Nephron progenitor cell (in vitro differentiated cells): ENCODE data around the gene WDFY2.

Experiments used
- DNase-seq: peaks from one replicate; pipeline ENCODE4 v3.0.0; 2021
- H3K27ac Mint-ChIP-seq: 2 replicates; pipeline ENCODE4 v1.8.0; 2021; ENCODE audit warnings: mild to moderate bottlenecking, moderate library complexity, mixed read lengths
- H3K27me3 Mint-ChIP-seq: 2 replicates; pipeline ENCODE4 v1.8.0; 2021; ENCODE audit warnings: mild to moderate bottlenecking, low read depth, mixed read lengths; ENCODE audit not compliant: poor library complexity
- H3K36me3 Mint-ChIP-seq: 2 replicates; pipeline ENCODE4 v1.8.0; 2021; ENCODE audit warnings: low read depth, mixed read lengths
- H3K4me1 Mint-ChIP-seq: 2 replicates; pipeline ENCODE4 v1.8.0; 2021; ENCODE audit warnings: mixed read lengths
- H3K4me3 Mint-ChIP-seq: 2 replicates; pipeline ENCODE4 v1.8.0; 2021; ENCODE audit warnings: mild to moderate bottlenecking, moderate library complexity, mixed read lengths
- H3K9me3 Mint-ChIP-seq: 2 replicates; pipeline ENCODE4 v1.8.0; 2021; ENCODE audit warnings: mild to moderate bottlenecking, moderate library complexity, mixed read lengths
- TF ChIP-seq, protein P1 (sequence below): fragments of 200-600 bp; sonication (generic); IDR thresholded peaks from 2 replicates; pipeline ENCODE4 v1.5.0; 2021; ENCODE audit warnings: antibody characterized with exemption

The WDFY2 gene

DNA sequence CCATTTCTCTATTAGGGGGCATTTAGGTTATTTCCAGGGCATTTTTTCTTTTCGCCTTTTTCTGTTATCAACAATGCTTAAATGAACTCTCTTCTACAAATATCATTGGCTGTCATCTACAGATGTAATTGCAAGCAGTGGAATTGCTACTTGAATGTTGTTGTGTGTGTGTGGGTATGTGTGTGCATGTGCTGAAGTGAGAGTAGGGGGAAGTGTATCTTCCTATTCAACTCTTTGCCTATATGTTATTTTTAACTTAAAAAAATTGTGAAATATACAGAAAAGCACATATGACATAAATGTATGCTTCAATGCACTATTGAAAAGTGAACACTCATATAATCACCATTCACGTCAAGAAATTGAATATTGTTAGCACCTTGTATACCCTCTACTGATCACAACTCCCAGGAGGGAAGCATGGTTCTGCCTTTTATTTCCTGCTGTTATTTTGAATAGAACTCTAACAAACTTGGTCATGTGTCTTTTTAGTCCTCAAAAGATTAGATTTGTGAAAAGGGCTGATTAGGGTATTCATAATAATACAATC lies 24.7 kb downstream of the WDFY2 start:
- Mint-ChIP-seq H3K27ac (no peak overlapping the region), H3K9me3 (peaks cover 12% of the 10 kb centered on the region), H3K4me3 (no peak overlapping the region), H3K36me3 (peaks cover 13% of the 10 kb centered on the region), H3K27me3 (no peaks in the 10 kb centered on the region), H3K4me1 (peaks cover 24% of the 10 kb centered on the region)
- DNase-seq, result no peak
- TF ChIP-seq, protein P1, sequence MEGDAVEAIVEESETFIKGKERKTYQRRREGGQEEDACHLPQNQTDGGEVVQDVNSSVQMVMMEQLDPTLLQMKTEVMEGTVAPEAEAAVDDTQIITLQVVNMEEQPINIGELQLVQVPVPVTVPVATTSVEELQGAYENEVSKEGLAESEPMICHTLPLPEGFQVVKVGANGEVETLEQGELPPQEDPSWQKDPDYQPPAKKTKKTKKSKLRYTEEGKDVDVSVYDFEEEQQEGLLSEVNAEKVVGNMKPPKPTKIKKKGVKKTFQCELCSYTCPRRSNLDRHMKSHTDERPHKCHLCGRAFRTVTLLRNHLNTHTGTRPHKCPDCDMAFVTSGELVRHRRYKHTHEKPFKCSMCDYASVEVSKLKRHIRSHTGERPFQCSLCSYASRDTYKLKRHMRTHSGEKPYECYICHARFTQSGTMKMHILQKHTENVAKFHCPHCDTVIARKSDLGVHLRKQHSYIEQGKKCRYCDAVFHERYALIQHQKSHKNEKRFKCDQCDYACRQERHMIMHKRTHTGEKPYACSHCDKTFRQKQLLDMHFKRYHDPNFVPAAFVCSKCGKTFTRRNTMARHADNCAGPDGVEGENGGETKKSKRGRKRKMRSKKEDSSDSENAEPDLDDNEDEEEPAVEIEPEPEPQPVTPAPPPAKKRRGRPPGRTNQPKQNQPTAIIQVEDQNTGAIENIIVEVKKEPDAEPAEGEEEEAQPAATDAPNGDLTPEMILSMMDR, result no peak

DNA sequence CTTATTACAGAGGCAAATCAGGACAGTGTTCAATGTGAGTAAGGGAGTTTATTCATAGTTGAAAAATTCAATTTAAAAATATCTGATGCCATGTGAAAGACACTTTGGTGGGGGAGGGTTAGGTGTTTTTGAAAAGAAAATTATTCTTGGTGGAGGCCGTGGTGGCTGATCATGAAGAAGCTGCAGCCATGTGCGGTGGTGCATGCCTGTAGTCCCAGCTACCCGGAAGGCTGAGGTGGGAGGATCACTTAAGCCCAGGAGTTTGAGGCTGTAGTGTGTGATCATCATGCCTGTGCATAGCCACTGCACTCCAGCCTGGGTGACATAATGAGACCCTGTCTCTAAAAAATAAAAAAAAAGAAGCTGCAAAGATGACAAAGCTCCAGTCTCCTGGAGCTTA lies 28.6 kb downstream of the WDFY2 start:
- Mint-ChIP-seq H3K27me3 (no peaks in the 10 kb centered on the region), H3K4me1 (peaks cover 29% of the 10 kb centered on the region), H3K9me3 (peaks cover 4% of the 10 kb centered on the region), H3K4me3 (no peak overlapping the region), H3K27ac (peak overlapping the region; percentile 36), H3K36me3 (peaks cover 5% of the 10 kb centered on the region)
- no peak for DNase-seq
- TF ChIP-seq, protein P1, result no peak

GRCh38 chr13:51613535-51613934 lies 29.3 kb downstream of the WDFY2 start:
- Mint-ChIP-seq H3K4me3 (no peak overlapping the region), H3K27me3 (no peaks in the 10 kb centered on the region), H3K27ac (peak overlapping the region; percentile 82), H3K4me1 (peaks cover 29% of the 10 kb centered on the region), H3K36me3 (peaks cover 4% of the 10 kb centered on the region), H3K9me3 (peaks cover 4% of the 10 kb centered on the region)
- DNase-seq, result no peak
- TF ChIP-seq, protein P1, result no peak

- TF ChIP-seq, protein P1, result no peak
- Mint-ChIP-seq H3K36me3 (no peaks in the 10 kb centered on the region), H3K27ac (peak overlapping the region; percentile 56)
Observed at GRCh38 chr13:51614350-51614786, 30.1 kb downstream of the WDFY2 start.

GRCh38 chr13:51618626-51619025 lies 34.4 kb downstream of the WDFY2 start:
- TF ChIP-seq, protein P1, result no peak
- H3K4me1 Mint-ChIP-seq, result peaks cover 41% of the 10 kb centered on the region
- H3K36me3 Mint-ChIP-seq, result no peaks in the 10 kb centered on the region
- DNase-seq, result no peak
- H3K27ac Mint-ChIP-seq, result no peak overlapping the region
- H3K4me3 Mint-ChIP-seq, result no peak overlapping the region
- H3K27me3 Mint-ChIP-seq, result no peaks in the 10 kb centered on the region
- no peaks in the 10 kb centered on the region for H3K9me3 Mint-ChIP-seq

More at GRCh38 chr13:51614350-51614786, 30.1 kb downstream of the WDFY2 start:
- Mint-ChIP-seq H3K4me3 (peak overlapping the region; percentile 62), H3K4me1 (peaks cover 29% of the 10 kb centered on the region), H3K9me3 (no peaks in the 10 kb centered on the region), H3K27me3 (no peaks in the 10 kb centered on the region)
- no peak for DNase-seq

GRCh38 chr13:51619614-51620013 lies 35.4 kb downstream of the WDFY2 start:
- Mint-ChIP-seq H3K36me3 (no peaks in the 10 kb centered on the region), H3K27me3 (no peaks in the 10 kb centered on the region), H3K4me3 (no peak overlapping the region), H3K27ac (no peak overlapping the region), H3K4me1 (peaks cover 37% of the 10 kb centered on the region), H3K9me3 (no peaks in the 10 kb centered on the region)
- TF ChIP-seq, protein P1, result no peak
- DNase-seq, result no peak
